Sigmoid colon (tissue), 7 donors: Measurements from ENCODE around the gene MRPL50. TPM values are rescaled to one million over a fixed set of nuclear protein-coding genes. Genes with fewer than 3 reads are reported as not detected.

ENCODE experiments used
- DNase-seq: peaks from one replicate; pipeline ENCODE4 v3.0.0-alpha.2; 2019
- H3K27ac ChIP-seq, 4 donors: fragments of 200-600 bp; sonication (generic); one replicate each; pipeline ENCODE4 v1.5.1; 2016 to 2019; ENCODE audit warnings: mild to moderate bottlenecking in 1 of 4
- H3K27me3 ChIP-seq, 3 donors: fragments of 200-600 bp; sonication (generic); one replicate each; pipeline ENCODE4 v1.5.1; 2019; ENCODE audit warnings: mild to moderate bottlenecking in 1 of 3
- H3K36me3 ChIP-seq, 4 donors: fragments of 200-600 bp; sonication (generic); one replicate each; pipeline ENCODE4 v1.5.1; 2016 to 2019
- H3K4me1 ChIP-seq, 4 donors: fragments of 200-600 bp; sonication (generic); one replicate each; pipeline ENCODE4 v1.5.1; 2017 to 2019
- H3K4me3 ChIP-seq, 4 donors: fragments of 200-600 bp; sonication (generic); one replicate each; pipeline ENCODE4 v1.5.1; 2017 to 2019; ENCODE audit warnings: mild to moderate bottlenecking in 2 of 4, moderate library complexity in 1 of 4
- H3K9me3 ChIP-seq, 4 donors: fragments of 200-600 bp in 3 of 4; sonication (generic) in 3 of 4; one replicate each; pipeline versions ENCODE4 v1.5.1 to v1.6.1; 2013 to 2019
- CTCF ChIP-seq, 4 experiments: fragments of 450-650 bp in 3 of 4; fragments of 200-600 bp in 1 of 4; IDR thresholded peaks; one replicate each; pipeline ENCODE4 v1.5.1; 2016 to 2019; ENCODE audit warnings: antibody characterized with exemption in 4 of 4, mild to moderate bottlenecking in 3 of 4, moderate library complexity in 2 of 4
- EP300 ChIP-seq, 4 donors: sonication (generic); formaldehyde crosslinking; IDR thresholded peaks; one replicate each; pipeline ENCODE4 v1.6.1; 2017; ENCODE audit warnings: antibody characterized with exemption in 4 of 4
- POLR2A ChIP-seq, 2 donors: fragments of 450-650 bp; IDR thresholded peaks; one replicate each; pipeline ENCODE4 v1.6.1; 2016; ENCODE audit warnings: antibody characterized with exemption in 2 of 2, mild to moderate bottlenecking in 2 of 2, moderate library complexity in 2 of 2
- POLR2AphosphoS5 ChIP-seq, 4 donors: sonication (generic); formaldehyde crosslinking; IDR thresholded peaks; one replicate each; pipeline ENCODE4 v1.6.1; 2017; ENCODE audit warnings: antibody characterized with exemption in 4 of 4
- WGBS, 2 donors: extraction: QIAGEN DNeasy Blood & Tissue Kit; methylation state at CpG; one replicate each; pipeline ENCODE4 v1.1.7; 2013; 5-methylcytosine and 5-hydroxymethylcytosine counted together
- intact Hi-C: fragments of 100-400 bp; cut with DNase I; formaldehyde crosslinking; loops from one replicate; pipeline ENCODE4 v1.15.1; 2023
- polyA plus RNA-seq, 3 donors: library from polyadenylated mRNA; stranded (reverse); fragments of 200-250 nt; gene quantifications; one replicate each; pipeline ENCODE4 v1.2.3, GENCODE V29; 2013
- total RNA-seq, 4 donors: library from RNA; depleted of rRNA; stranded (reverse); fragments of >200 nt; gene quantifications; one replicate each; pipeline ENCODE4 v1.1.0, GENCODE V29; 2016
- donor health status: healthy with polysubstance abuse.
- donor health status: Bipolar disorder and iron deficiency.
- donor health status: healthy.

Gene MRPL50
- total and polyA plus RNA-seq, 7 donors, result 5.4 to 15.3 (median 10.0) TPM

GRCh38 chr9:101432171-101432570 lies 33.8 kb upstream of the MRPL50 start:
- Histone ChIP-seq H3K4me3 (no peak overlapping the region), H3K27ac (no peak overlapping the region), H3K4me1 (no peaks in the 10 kb centered on the region), H3K9me3 (no peaks in the 10 kb centered on the region), H3K36me3 (no peaks in the 10 kb centered on the region), H3K27me3 (no peaks in the 10 kb centered on the region)
- DNase-seq, result no peak
- intact Hi-C loops, result no loop called here
- no peak for TF ChIP-seq EP300 (IDR thresholded peaks at IDR 0.05)
- no peak for TF ChIP-seq POLR2AphosphoS5 (IDR thresholded peaks at IDR 0.05)
- no peak for TF ChIP-seq CTCF (IDR thresholded peaks at IDR 0.05)
- TF ChIP-seq POLR2A (IDR thresholded peaks at IDR 0.05), result no peak

GRCh38 chr9:101429736-101430135 lies 31.3 kb upstream of the MRPL50 start:
- TF ChIP-seq POLR2AphosphoS5 (IDR thresholded peaks at IDR 0.05) (no peak), CTCF (IDR thresholded peaks at IDR 0.05) (no peak), POLR2A (IDR thresholded peaks at IDR 0.05) (no peak), EP300 (IDR thresholded peaks at IDR 0.05) (no peak)
- Histone ChIP-seq H3K27me3 (no peaks in the 10 kb centered on the region), H3K9me3 (no peaks in the 10 kb centered on the region), H3K27ac (no peak overlapping the region), H3K4me3 (no peak overlapping the region), H3K4me1 (no peaks in the 10 kb centered on the region), H3K36me3 (no peaks in the 10 kb centered on the region)
- DNase-seq, result no peak
- 93 to 95% methylated on average over 7 of the region's 7 CpGs for WGBS, 2 donors
- intact Hi-C loops, result no loop called here

- WGBS, 2 donors, result 90 to 93% methylated on average over 3 of the region's 3 CpGs
- Histone ChIP-seq H3K4me1 (no peaks in the 10 kb centered on the region), H3K36me3 (no peaks in the 10 kb centered on the region), H3K27me3 (no peaks in the 10 kb centered on the region), H3K4me3 (no peak overlapping the region), H3K9me3 (no peaks in the 10 kb centered on the region), H3K27ac (no peak overlapping the region)
- no peak for DNase-seq
- intact Hi-C loops, result no loop called here
- no peak for TF ChIP-seq POLR2A (IDR thresholded peaks at IDR 0.05)
- TF ChIP-seq EP300 (IDR thresholded peaks at IDR 0.05), result no peak
- TF ChIP-seq CTCF (IDR thresholded peaks at IDR 0.05), result no peak
- no peak for TF ChIP-seq POLR2AphosphoS5 (IDR thresholded peaks at IDR 0.05)
These were observed 30.5 kb upstream of the MRPL50 start for GRCh38 chr9:101428909-101429308.

- H3K27ac ChIP-seq, result no peak overlapping the region
- WGBS, 2 donors, result 61 to 79% methylated on average over 3 of the region's 3 CpGs
These were observed 29.7 kb upstream of the MRPL50 start for GRCh38 chr9:101427957-101428655.

More at GRCh38 chr9:101427957-101428655, 29.7 kb upstream of the MRPL50 start:
- no peak for DNase-seq
- no peaks in the 10 kb centered on the region for H3K9me3 ChIP-seq
- no peaks in the 10 kb centered on the region for H3K36me3 ChIP-seq
- intact Hi-C loops, result no loop called here
- H3K4me1 ChIP-seq, result no peaks in the 10 kb centered on the region
- TF ChIP-seq CTCF (IDR thresholded peaks at IDR 0.05) (no peak), POLR2AphosphoS5 (IDR thresholded peaks at IDR 0.05) (no peak), POLR2A (IDR thresholded peaks at IDR 0.05) (no peak), EP300 (IDR thresholded peaks at IDR 0.05) (no peak)
- no peaks in the 10 kb centered on the region for H3K27me3 ChIP-seq
- no peak overlapping the region for H3K4me3 ChIP-seq
